Middle frontal gyrus (tissue), 1 donor: ENCODE data around the gene CYB561D1.

Experiments
- DNase-seq: peaks from one replicate; pipeline ENCODE4 v3.0.0-alpha.2; 2015; ENCODE audit warnings: low spot score; ENCODE audit errors: extremely low spot score

Gene CYB561D1

GRCh38 chr1:109527846-109528695 is 34.2 kb downstream of the CYB561D1 start:
- DNase-seq, result no peak

GRCh38 chr1:109528712-109529111 is 34.8 kb downstream of the CYB561D1 start:
- no peak for DNase-seq

GRCh38 chr1:109529881-109530456 is 36.1 kb downstream of the CYB561D1 start:
- no peak for DNase-seq

- DNase-seq, result no peak
Measured at GRCh38 chr1:109530457-109531087, 36.7 kb downstream of the CYB561D1 start.

GRCh38 chr1:109531380-109531779 is 37.5 kb downstream of the CYB561D1 start:
- DNase-seq, result no peak

GRCh38 chr1:109531826-109532364 is 38.0 kb downstream of the CYB561D1 start:
- no peak for DNase-seq

- peak; percentile 75 for DNase-seq
Measured at GRCh38 chr1:109532365-109533136, 38.7 kb downstream of the CYB561D1 start.

- no peak for DNase-seq
Measured at GRCh38 chr1:109534307-109534858, 40.5 kb downstream of the CYB561D1 start.

- no peak for DNase-seq
Measured at GRCh38 chr1:109535481-109535880, 41.6 kb downstream of the CYB561D1 start.

- DNase-seq, result peak; percentile 48
Measured at GRCh38 chr1:109535971-109536491, 42.1 kb downstream of the CYB561D1 start.

- DNase-seq, result no peak
Measured at GRCh38 chr1:109537450-109538178, 43.7 kb downstream of the CYB561D1 start.

- DNase-seq, result no peak
Measured at GRCh38 chr1:109538827-109539555, 45.1 kb downstream of the CYB561D1 start.

- peak; percentile 54 for DNase-seq
Measured at GRCh38 chr1:109539676-109540075, 45.8 kb downstream of the CYB561D1 start, which contains the start of gene GPR61. Gene GPR61 (plus strand): TSS chr1:109539872. CDS start chr1:109543023, 3,151 bp downstream.

- no peak for DNase-seq
Measured at GRCh38 chr1:109541102-109541501, 47.2 kb downstream of the CYB561D1 start.

- DNase-seq, result no peak
Measured at GRCh38 chr1:109542657-109543056, 48.8 kb downstream of the CYB561D1 start.

- DNase-seq, result no peak
Measured at GRCh38 chr1:109543283-109543987, 49.5 kb downstream of the CYB561D1 start.

GRCh38 chr1:109543988-109544735 is 50.3 kb downstream of the CYB561D1 start:
- DNase-seq, result no peak
